ENCODE measurements around the gene TCEAL8. TPM values are rescaled to one million over a fixed set of nuclear protein-coding genes. Genes with fewer than 3 reads are reported as not detected.

TCEAL8 gene
- total RNA-seq, 1 experiment from 2014 or later: 160 TPM

DNA sequence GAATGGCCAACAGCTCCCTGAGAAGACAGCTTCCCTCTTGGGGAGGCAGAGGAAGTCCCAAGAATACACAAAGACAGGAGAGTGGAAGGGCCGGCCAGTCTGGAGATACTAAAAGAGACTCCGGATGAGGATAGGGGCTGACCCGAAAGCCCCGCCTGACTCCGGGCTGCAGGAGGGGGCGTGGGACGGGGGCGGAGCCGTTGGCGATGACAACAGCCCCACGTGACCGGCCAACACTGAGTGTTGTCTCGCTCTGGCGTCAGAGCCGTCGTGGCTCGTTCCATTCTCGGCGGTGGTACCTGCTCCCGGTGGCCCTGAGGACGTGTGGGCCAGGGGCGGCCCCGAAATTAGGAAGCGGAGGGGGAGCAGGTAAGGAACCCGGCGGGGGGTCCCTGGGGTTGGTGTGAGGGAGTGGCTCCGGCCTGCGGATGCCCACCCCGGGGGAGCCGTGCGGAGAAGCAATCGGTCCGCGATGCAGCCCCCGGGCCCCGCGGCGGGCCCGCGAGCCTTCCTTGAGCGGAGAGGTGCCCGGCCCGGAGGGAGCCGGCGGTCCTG lies 40.0 kb downstream of the TCEAL8 start, which contains the start of gene BEX4:
TSS of gene BEX4 (plus strand) at position 239 of the 555 bp plus-strand sequence. CDS start 1,046 bp downstream, outside the sequence.
- peak; percentile 70 for DNase-seq (ENCODE audit: low read depth)

DNA sequence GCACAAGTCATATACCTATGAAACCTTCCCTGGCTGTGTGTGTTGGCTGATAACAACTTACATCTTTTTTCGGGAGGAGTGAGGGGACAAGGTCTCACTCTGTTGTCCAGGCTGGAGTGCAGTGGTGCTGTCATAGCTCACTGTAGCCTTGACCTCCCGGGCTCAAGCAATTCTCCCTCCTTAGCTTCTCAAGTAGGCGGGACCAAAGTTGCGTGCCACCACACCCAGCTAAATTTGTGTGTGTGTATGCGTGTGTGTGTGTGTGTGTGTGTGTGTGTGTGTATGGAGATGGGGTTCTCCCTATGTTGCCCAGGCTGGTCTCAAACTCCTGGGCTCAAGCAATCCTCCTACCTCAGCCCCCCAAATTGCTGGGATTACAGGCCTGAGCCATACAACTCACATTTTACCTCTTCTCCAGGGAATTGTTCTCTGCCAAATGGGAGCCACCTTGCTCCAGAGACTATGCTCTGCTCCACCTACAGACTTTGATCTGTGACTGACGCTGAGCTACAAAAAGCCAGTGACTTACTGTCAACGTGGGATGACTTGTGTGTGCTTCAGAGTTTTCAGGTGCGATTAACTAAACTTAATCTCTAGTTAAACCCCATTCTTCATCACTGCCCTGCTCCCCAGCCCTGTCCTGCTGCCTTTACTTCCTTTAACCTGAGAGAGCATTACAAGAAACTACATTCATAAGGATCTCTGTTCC lies 42.1 kb downstream of the TCEAL8 start:
- no peak for DNase-seq (ENCODE audit: low read depth)

DNA sequence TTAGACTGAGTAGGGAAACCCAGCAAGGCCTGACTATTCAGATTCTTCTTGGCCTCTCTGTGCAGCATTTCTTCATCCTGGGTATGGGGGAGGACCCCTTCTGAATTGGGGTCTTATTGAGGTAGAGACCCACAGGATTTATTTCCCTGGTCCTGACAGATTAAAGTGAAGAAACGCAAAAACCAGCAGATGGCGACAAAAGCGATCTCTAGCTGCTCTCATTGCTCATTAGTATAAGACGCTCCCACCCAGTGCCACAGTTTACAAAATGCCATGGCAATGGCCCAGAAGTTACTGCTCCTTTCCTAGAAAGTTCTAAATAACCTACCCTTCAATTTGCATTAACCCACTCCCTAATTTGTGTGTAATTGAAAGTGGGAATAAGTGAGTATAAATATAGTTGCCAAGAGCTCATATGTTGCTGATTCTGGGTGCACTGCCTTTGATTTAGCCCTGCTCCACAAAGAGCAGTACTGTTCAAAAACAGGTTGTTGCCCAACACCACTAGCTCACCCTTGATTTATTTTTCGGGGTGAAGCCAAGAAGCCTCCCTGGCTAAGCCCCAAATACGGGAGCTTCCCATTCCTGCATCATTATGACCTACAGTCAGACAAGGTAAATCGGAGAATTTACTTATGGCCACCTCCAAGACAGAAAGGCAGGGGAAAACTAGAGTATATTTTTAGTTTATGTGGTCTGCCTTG lies 43.8 kb downstream of the TCEAL8 start:
- peak; percentile 55 for DNase-seq (ENCODE audit: low read depth)

- DNase-seq (ENCODE audit: low read depth): no peak
Measured at GRCh38 chrX:103210056-103210455, 44.9 kb downstream of the TCEAL8 start.

Other genes with a start within 250 kb of the TCEAL8 start
- gene BEX1, start 191.0 kb downstream of the TCEAL8 start, total RNA-seq (2014; rRNA removed; shearing (Covaris generic)): 561 and 726 TPM in 2 replicates
- gene NXF3, start 162.0 kb downstream of the TCEAL8 start, total RNA-seq (2014; rRNA removed; shearing (Covaris generic)): 1.4 and 5.2 TPM in 2 replicates
- gene BEX4, start 40.0 kb downstream of the TCEAL8 start, total RNA-seq (2014; rRNA removed; shearing (Covaris generic)): 6.3 and 7.3 TPM in 2 replicates
- not detected in 2 replicates for gene TCEAL5, start 21.6 kb upstream of the TCEAL8 start, total RNA-seq (2014; rRNA removed; shearing (Covaris generic))
- gene BEX2, start 55.8 kb upstream of the TCEAL8 start, total RNA-seq (2014; rRNA removed; shearing (Covaris generic)): 8.9 and 15.4 TPM in 2 replicates
- gene TCEAL7, start 75.1 kb upstream of the TCEAL8 start, total RNA-seq (2014; rRNA removed; shearing (Covaris generic)): 5.2 and 6.3 TPM in 2 replicates
- 261 TPM in 2 replicates for gene TCEAL9, start 101.4 kb upstream of the TCEAL8 start, total RNA-seq (2014; rRNA removed; shearing (Covaris generic))
- 437 and 579 TPM in 2 replicates for gene BEX3, start 121.4 kb upstream of the TCEAL8 start, total RNA-seq (2014; rRNA removed; shearing (Covaris generic))